Lower leg skin (tissue), 4 donors: ENCODE data around the gene KCNC3. TPM values are rescaled to one million over a fixed set of nuclear protein-coding genes. Genes with fewer than 3 reads are reported as not detected.

ENCODE experiments used
- DNase-seq, 2 donors: peaks; one replicate each; pipeline ENCODE4 v3.0.0-alpha.2; 2019; ENCODE audit warnings: low spot score in 2 of 2
- H3K4me3 ChIP-seq: fragments of 200-600 bp; sonication (generic); 2 replicates; pipeline ENCODE4 v1.5.1; 2017; ENCODE audit warnings: mild to moderate bottlenecking, low read depth; ENCODE audit not compliant: poor library complexity, severe bottlenecking
- CTCF ChIP-seq, 3 donors: fragments of 450-650 bp; IDR thresholded peaks; one replicate each; pipeline ENCODE4 v1.5.1; 2016; ENCODE audit warnings: antibody characterized with exemption in 3 of 3, mild to moderate bottlenecking in 3 of 3, moderate library complexity in 2 of 3
- POLR2A ChIP-seq, 2 donors: fragments of 450-650 bp; IDR thresholded peaks; one replicate each; pipeline ENCODE4 v1.6.1; 2016 to 2017; ENCODE audit warnings: antibody characterized with exemption in 2 of 2, mild to moderate bottlenecking in 1 of 2, moderate library complexity in 1 of 2
- WGBS, 2 donors: methylation state at CpG; one replicate each; pipeline ENCODE4 v1.1.5; 2018; 5-methylcytosine and 5-hydroxymethylcytosine counted together
- intact Hi-C: fragments of 100-400 bp; cut with DNase I; formaldehyde crosslinking; loops from one replicate; pipeline ENCODE4 v1.15.0; 2023; ENCODE audit warnings: low total_unique reads
- total RNA-seq, 4 donors: library from RNA; depleted of rRNA; stranded (reverse); fragments of >200 nt; gene quantifications; one replicate each; pipeline ENCODE4 v1.1.0, GENCODE V29; 2016

Gene KCNC3
- total RNA-seq, 4 donors from 2014 or later: 0.53 to 2.0 (median 1.7) TPM

- DNase-seq: no peak
- WGBS, 2 donors: no CpG with 5 or more reads among the region's 40 CpGs
- TF ChIP-seq CTCF (IDR thresholded peaks at IDR 0.05) (no peak), POLR2A (IDR thresholded peaks at IDR 0.05) (no peak)
- no peak overlapping the region for H3K4me3 ChIP-seq
- intact Hi-C loops: no loop called here
Measured at GRCh38 chr19:50328873-50329145, 368 bp downstream of the KCNC3 start.

DNA sequence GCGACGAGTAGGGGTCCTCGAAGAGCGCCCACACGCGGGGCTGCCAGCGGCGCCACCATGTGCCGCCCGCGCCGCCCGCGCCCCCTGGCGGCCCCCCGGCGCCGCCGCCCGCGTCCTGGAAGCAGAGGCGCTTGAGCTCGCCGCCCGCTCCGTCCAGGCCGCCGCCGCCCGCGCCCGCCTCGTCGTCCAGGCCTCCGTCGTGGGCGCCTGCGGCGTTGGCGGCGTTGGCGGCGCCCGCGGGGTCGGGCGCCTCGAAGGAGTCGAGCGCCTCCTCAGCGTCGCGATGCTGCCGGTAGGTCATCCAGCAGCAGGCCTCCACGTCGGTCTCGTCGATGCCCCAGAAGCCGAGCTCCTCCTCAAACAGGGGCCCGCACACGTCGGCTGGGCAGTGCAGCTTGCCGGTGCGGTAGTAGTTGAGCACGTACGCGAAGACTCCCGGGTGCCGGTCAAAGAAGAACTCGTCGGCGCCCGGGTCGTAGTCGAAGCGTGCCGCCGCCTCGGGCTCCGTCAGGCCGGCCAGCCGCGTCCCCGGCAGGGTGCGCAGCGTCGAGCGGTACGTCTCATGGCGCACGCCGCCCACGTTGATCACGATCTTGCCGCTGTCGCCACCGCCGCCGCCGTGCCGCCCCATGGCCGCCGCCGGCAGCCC lies 829 bp downstream of the KCNC3 start:
- no peak overlapping the region for H3K4me3 ChIP-seq
- no peak for DNase-seq
- 0 to 3% methylated on average over 29 to 45 of the region's 104 CpGs for WGBS, 2 donors
- intact Hi-C loops: no loop called here
- TF ChIP-seq CTCF (IDR thresholded peaks at IDR 0.05) (no peak), POLR2A (IDR thresholded peaks at IDR 0.05) (no peak)

DNA sequence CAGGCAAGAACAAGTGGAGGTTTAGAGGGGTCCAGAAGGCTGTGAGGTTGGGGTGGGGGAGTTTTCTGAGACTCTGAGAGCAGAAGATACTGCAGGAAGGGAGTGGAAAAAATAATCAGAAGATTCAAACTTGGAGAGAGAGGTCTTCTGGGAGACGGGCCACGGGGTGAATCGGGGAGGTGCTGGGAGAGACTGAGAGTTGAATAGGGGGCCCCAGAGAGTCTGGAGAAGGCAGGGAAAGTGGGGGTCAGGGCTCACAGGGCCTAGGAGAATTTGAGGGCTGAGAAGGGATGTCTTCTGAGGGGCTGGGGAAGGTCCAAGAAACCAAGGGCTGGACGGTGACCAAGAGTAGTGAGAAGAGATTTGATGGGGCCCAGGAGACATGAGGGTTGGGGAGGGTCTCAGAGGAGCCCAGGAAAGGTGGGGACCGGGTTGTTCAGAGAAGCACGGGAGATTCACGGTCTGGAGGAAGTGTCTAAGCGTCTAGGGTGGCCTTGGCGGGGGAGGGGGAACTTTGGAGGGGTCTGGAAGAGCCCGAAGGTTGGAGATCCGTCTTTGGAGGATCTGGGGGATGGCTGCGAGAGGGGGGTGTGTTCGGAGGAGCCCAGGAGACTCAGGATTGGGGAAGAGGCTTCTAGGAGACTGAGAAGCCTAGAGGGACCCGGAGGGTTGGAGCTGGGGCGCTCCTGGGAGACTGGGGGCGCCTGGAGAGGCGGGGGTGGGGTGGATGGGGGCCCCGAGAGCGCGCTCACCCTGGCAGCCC lies 1.5 kb downstream of the KCNC3 start:
- 22% methylated on average over 14 to 19 of the region's 20 CpGs for WGBS, 2 donors
- no peak for DNase-seq
- intact Hi-C loops: no loop called here
- H3K4me3 ChIP-seq: no peak overlapping the region
- no peak for TF ChIP-seq POLR2A (IDR thresholded peaks at IDR 0.05)
- TF ChIP-seq CTCF (IDR thresholded peaks at IDR 0.05): no peak

DNA sequence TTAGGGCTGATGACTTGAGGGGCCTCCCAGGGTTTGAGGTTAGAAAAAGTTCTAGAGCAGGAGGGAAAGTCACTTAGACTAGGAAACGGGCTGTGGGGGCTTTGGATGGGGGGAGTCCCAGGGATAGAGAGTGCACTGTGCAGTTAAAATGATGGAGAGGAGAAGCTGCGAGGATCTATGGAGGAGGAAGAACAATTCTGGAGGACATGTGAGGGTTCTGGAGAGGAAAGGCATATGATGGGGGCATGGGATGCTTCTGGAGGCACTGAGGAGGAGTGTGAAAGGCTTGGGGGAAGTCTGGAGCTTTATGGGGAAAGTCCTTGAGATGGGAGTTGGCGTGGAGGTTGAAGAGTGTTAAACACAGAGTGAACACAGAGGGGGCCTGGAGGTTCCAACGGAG lies 2.2 kb downstream of the KCNC3 start:
- no peak for TF ChIP-seq CTCF (IDR thresholded peaks at IDR 0.05)
- TF ChIP-seq POLR2A (IDR thresholded peaks at IDR 0.05): no peak
- no peak overlapping the region for H3K4me3 ChIP-seq
- WGBS, 2 donors: 49 to 53% methylated on average over 3 to 4 of the region's 4 CpGs
- no peak for DNase-seq
- intact Hi-C loops: no loop called here

DNA sequence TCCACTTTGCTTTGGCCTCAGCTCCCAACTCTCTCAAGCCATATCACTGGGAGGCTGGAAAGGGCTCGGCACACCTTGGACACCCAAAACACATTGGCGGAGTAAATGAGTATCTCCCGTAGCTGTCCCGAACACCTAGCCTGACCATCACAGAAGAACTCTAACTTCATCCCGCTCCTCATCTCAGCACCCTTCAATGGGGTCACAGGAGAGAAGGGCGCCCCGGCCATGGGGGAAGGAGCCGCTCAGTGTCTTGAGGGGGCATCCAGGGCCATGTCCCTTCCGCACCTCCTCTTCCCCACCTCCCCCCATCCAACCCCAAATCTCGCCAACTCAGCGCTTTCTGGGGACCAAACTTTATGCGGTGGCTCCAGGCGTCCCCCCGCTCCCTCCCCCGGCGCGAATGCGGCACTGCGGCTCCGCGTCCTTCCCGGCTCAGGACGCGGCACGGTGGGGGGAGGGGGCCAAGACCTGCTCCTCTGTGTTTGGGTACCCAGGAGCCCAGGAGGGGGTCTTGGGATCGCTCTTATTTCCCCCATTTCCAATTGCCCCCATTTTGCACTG lies 3.0 kb downstream of the KCNC3 start:
- 7% methylated on average over 26 of the region's 26 CpGs for WGBS, 2 donors
- TF ChIP-seq CTCF (IDR thresholded peaks at IDR 0.05) (no peak), POLR2A (IDR thresholded peaks at IDR 0.05) (no peak)

More for the DNA sequence above, 3.0 kb downstream of the KCNC3 start:
- DNase-seq: no peak
- intact Hi-C loops: no loop called here
- no peak overlapping the region for H3K4me3 ChIP-seq
